Measurements from ENCODE around the gene GET4.

DNA sequence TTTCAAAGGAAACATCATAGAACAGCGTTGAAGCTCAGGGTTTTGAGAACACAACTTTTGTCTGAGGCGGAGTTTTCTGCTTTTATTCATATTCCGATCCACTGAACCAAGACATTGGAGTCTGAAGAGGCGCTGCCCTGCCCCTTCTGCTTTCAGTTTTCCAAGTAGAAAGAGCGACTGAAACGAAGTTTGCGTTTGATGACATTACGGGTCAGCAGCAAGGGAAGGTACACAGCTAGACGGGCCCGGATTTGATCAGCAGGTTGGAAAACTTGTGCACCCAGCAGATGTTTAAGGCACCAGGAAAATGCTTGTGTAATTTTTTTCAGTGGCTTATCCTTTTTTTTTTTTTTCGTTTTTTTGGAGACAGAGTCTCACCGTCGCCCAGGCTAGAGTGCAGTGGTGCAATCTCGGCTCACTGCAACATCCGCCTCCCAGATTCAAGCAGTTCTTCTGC, 43.4 kb upstream of the GET4 start:
- TF ChIP-seq POLR2A (IDR thresholded peaks at IDR 0.05; ENCODE audit: low read length) (no peak), GATA1 (IDR thresholded peaks at IDR 0.05; ENCODE audit: low read depth, low read length) (no peak)

Measured in erythroblast (primary cell).